GM13976 (cell line): ENCODE measurements around the gene DMBX1.
A peak's percentile ranks its signal among the peaks of the same experiment; 100 is the strongest.

ENCODE experiments used
- DNase-seq: peaks from one replicate; pipeline ENCODE4 v3.0.0; 2012; ENCODE audit warnings: low spot score
- CTCF ChIP-seq: IDR thresholded peaks from 2 replicates; pipeline ENCODE4 v1.5.1; 2012; ENCODE audit warnings: borderline replicate concordance, mild to moderate bottlenecking; ENCODE audit not compliant: insufficient read depth; ENCODE audit errors: extremely low read depth, missing control alignments, control extremely low read depth
- in situ Hi-C: fragments of 300-500 bp; cut with MboI; formaldehyde crosslinking; loops from one replicate; pipeline ENCODE4 v1.12.0; 2022; ENCODE audit warnings: low sequenced_read_pairs, mixed read lengths, inconsistent platforms; ENCODE audit not compliant: unreplicated experiment

Gene DMBX1

DNA sequence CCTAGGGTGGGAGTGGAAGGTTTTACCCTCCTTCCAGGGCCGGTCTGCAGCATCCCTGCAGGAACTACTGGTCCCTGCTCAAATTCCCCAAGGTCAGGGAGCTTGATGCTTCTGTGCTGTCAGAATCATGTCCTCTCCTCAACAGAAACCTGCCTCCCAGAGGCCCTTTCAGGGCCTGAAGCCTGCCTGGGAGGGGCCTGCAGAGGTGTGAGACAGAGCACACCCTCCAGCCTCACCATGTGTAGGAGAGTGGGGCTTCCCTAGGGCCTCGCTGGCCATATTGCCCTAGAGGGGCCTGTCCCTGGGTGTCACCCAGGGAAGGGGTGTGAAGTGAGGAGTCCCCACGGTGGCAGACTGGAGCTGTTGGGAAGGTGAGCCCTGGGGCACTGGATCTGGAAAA, 40.7 kb downstream of the DMBX1 start:
- no peak for DNase-seq
- in situ Hi-C loops: no loop called here
- no peak for TF ChIP-seq CTCF

- in situ Hi-C loops: no loop called here
- TF ChIP-seq CTCF: no peak
- DNase-seq: no peak
These were observed 41.3 kb downstream of the DMBX1 start for GRCh38 chr1:46530791-46531409.

- no peak for DNase-seq
- in situ Hi-C loops: no loop called here
- TF ChIP-seq CTCF: no peak
These were observed 42.5 kb downstream of the DMBX1 start for GRCh38 chr1:46532095-46532494.

DNA sequence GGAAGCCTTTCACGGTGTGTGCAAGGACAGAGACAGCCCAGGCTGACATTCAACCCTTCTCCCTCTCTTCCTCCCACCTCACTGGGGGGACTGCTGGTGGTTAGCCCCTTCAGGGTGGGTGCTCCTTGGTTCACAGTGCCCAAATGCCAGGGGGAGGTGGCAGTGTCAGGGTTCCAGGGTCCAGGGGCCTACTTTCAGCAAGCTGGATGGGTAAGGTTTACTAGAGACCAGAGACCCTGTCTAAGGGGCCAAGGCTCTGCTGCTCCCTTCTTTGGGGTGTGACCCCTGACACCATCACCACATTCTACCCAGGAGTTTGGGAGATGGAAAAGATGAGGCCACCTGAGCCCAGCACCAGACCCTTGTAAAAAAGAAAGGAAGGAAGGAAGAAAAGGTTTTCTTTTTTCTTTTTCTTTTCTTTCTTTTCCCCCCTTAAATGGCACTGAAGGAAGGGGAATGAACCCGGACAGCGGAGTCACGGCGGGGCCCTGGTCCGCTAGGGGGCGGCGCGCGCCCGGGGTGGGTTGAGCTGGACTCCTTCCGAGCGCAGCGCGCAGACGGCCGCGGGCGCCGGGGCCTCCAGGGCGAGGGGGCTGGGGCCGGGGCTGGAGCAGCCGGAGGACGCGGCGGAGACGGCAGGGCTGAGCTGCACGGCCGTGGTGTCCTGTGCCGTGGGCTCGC, 43.0 kb downstream of the DMBX1 start:
- DNase-seq: peak; percentile 84
- in situ Hi-C loops: no loop called here
- TF ChIP-seq CTCF: peak; percentile 49

DNA sequence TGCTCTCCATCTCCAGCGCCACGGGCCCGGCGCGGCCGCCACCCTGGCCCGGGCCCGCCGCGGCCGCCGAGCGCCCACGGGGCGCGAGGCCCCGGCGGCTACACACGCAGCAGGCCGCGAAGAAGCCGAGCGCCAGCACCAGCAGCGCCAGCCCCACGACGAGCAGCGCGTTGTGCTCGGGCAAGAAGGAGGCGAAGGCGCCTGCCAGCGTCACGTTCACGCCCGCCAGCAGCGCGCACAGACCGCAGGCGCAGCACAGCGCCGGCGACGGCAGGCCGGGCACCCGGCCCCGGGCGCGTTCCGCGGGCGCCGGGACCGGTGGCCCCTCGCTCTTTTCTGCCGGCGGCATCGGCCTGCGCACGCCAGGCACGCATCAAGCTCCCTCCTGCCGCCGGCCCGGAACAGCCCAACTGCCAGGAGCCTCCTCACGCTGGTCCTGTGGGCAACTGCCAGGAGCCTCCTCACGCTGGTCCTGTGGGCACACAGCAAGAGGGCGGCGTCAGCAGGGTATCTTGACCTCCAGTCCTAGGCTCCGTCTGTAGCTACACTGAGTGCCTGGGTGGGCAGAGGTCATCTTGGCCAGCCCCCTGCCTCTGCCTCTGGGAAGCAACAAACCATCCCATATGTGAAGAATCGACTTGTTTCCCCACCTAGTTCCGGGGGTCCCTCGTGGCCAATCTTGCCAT, 43.7 kb downstream of the DMBX1 start:
- TF ChIP-seq CTCF: no peak
- peak; percentile 61 for DNase-seq
- in situ Hi-C loops: no loop called here

DNA sequence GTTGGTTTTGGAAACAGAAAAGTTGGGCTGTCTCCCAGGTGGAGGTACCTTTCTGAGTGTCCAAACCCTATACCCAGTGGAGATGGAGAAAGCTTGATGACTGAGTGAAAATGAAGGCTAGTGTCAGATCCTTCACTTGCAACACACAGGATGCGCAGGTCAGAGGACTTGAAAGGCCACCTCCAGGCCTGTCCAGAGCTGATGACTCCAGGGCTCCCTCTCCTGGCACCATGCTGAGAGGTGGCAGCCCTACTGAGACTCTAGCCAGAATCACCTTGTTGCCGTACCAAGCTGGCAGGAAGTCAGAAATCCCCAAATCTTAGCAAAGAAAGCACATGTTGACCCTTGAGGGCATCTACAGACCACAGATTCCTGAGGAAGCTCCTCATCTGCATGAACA, 45.4 kb downstream of the DMBX1 start:
- peak; percentile 33 for TF ChIP-seq CTCF
- DNase-seq: no peak
- in situ Hi-C loops: no loop called here
